ENCODE data around the gene UCP2.

The UCP2 gene

GRCh38 chr11:73969091-73969490 is 13.6 kb downstream of the UCP2 start:
- DNase-seq = no peak

GRCh38 chr11:73968356-73968966 is 14.2 kb downstream of the UCP2 start:
- no peak for DNase-seq

- no peak for DNase-seq
Observed at GRCh38 chr11:73965764-73966121, 16.9 kb downstream of the UCP2 start.

DNA sequence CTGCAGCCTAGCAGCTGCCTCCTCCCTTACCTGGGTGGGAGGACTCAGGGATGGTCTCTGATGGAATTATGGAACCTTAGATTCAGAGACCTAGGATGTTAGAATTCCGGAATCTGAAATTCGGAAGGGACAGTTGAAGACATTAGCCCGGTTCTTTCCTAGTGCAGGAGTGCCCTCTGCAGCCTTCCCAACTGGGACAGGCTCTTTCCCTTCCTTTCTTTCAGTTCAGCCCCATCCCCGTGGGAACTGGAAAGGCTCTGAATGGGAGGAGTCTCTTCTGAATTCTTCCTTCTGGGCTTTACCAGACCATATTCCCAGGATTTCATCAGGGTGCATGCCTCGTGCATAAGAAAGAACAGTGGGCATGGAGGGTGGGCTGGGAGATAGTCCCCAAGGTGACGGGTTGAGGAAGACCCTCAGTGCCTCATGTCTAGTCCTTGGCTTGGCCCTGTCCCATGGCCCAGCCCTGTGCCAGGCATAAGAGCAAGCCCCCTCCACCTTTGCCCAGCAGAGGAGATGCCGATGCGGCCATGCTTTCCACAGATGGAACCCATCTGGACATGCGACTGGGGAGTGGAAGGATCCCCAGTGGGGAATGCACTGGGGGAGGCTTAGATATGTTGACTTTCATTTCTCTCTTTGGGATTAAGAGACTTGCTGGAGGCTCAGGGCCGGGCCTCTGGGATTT is 17.4 kb downstream of the UCP2 start:
- DNase-seq = no peak

- DNase-seq = no peak
Observed at GRCh38 chr11:73963861-73964260, 18.8 kb downstream of the UCP2 start.

DNA sequence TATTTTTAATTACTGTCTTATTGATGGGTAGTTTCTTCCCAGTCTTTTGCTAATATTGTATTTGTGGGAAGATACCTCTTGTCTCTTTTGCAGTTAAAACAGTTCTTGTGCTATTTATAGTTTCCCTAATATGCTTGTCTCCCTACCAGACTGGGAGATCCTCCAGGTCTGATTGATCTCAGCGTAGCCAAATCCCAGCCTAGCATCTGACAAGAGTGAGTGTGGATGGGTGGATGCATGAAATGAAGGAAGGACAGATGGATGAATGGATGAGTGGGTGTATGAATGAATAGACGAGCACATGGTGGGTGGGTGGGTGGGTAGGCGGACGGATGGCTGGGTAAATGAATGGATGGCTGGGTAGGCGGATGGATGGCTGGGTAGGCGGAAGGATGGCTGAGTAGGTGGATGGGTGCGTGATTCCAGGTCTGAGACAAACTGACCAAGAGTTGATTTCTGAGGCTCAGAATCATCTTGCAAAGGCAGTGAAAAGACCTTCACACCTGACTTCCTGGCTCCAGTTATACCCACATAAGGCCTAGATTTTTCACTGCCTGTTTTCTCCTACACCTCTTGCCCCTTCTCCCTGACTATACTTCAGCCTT is 20.4 kb downstream of the UCP2 start:
- no peak for DNase-seq

DNA sequence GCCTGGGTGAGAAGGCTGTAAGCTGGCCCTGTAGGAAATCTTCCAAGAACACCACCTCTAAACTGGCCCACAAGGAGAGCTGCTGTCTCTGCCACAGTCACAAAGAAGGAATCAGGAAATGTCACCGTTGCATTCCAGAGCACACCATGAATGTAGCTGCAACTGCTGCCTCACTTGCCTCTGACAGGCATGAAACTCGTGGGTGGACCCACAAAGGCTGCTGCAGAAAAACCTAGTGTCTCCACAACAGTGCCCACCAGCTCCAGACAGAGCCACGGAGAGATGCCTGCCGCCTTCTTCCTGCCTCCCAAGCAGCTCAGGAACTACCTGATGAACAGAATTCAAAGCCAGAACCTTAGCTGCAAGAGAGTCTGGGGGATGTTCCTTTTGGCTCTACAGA is 21.3 kb downstream of the UCP2 start:
- DNase-seq = no peak

DNA sequence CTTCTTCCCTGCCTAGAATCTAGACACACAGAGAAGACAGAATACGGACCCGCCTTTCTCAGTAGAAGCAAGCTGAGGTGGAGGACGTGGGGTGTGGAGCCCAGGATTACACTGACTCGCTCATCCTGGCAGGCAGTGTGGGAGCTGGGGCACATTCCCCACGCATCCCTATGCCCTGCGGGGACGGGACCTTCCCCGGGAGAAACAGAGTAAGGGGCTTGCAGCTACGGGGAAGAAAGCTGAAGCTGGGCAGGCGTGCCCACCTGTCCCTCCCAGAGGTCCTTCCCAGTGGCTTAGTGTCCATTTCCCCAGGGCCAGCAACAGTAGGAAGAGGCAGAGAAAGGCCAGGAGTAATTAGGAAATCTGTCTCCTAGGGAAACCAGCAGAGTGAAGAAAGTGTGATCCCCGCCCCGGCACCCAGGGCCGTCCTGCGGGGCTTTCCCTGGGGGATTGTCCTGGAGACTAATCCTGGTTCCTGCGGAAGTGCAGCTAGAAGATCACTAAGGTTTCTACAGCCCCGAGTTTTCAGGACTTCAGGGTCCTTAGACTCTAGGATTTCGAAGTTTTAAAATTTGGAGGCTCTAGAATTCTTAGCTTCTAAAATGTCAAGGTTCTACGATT is 24.0 kb downstream of the UCP2 start:
- no peak for DNase-seq

- no peak for DNase-seq
Observed at GRCh38 chr11:73957654-73958361, 24.8 kb downstream of the UCP2 start.

GRCh38 chr11:73956876-73957653 is 25.6 kb downstream of the UCP2 start:
- DNase-seq = no peak

DNA sequence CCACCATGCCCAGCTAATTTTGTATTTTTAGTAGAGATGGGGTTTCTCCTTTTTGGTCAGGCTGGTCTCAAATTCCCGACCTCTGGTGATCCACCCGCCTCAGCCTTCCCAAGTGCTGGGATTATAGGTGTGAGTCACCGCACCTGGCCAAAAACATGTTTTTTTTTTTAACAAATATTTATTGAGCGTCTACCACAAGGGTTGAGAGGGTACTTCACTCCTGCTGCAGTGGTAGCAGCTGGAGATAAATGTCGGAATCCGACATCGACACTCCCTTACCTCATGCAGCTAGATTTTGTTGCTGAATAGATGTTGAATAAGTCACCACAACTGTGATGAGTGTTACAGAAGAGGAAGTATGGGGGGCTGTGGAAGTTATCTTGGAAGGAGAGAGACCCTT is 30.8 kb downstream of the UCP2 start:
- no peak for DNase-seq

DNA sequence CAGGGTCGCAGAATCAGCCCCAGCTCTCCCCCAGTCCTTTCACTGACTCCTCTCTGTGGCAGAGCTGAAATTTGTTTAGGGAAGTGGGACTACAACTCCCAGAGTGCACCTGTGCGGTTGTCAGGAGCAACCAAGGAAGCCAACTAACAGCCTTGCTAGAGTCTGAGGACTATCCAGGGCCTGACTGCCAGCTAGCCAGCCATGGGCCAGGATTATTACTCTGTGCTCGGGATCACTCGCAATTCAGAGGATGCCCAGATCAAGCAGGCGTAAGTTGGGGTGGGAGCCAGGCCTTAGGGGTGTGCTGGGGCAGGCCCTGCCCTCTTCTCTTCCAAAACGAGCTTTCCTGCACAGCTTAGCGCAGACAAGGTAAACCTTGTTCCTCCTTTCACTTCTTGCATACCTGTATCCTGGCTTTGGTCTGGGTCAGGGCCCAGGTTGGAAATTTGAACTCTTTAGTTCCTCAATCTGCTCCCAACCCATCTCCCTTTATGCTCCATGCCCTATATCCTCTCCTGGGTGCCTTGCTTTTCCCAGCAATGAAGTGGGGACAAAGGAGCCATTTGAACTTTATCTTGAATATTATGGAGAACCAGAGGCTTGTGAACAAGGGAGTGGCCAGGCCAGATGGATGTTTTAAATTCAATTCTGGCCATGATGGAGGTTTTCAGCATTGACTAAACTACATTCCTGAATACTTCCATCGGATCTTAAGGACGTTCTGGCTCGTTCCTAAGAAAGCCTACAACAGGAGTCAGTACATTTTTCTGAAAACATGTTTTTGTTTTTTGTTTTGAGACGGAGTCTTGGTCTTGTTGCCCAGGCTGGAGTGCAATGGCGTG is 31.6 kb downstream of the UCP2 start, which contains the start of gene DNAJB13:
DNAJB13 (plus strand) TSS at position 158 of the 842 bp plus-strand sequence; CDS start at position 202, 44 bp downstream.
- DNase-seq = peak; percentile 46 to 49

GRCh38 chr11:73949912-73950311 is 32.7 kb downstream of the UCP2 start:
- DNase-seq = no peak

GRCh38 chr11:73949246-73949645 is 33.4 kb downstream of the UCP2 start:
- DNase-seq = no peak

DNA sequence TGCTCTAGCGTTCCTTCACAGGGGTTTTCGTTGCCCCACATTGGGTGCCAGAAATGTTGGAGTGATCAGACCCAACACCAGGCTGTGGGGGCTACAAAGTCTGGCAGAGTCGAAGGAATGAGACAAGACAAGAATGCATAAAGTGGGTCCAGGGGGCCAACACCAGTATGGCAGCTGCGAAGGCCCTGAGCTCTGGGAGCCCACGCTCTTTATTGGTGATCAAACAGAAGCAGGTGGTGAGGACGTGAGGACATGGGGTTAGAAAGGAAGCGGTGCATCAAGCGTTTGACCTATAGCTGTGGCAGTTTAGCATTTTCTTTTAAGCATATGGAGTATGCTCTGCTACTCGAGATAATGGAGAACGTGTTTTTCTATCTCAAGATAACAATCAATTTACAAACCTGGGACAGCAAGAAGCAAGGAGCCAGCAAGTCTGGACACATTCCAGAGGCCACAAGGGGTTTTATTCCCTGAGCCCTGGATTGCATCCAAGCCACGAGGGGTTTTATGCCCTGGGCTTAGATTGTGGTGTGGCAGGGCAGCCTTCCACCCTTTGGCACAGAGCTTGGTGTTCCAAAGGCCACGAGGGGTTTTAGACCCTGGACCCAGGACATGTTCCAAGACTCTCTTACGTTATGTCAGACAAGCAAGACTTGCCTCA is 35.7 kb downstream of the UCP2 start:
- no peak for DNase-seq

DNA sequence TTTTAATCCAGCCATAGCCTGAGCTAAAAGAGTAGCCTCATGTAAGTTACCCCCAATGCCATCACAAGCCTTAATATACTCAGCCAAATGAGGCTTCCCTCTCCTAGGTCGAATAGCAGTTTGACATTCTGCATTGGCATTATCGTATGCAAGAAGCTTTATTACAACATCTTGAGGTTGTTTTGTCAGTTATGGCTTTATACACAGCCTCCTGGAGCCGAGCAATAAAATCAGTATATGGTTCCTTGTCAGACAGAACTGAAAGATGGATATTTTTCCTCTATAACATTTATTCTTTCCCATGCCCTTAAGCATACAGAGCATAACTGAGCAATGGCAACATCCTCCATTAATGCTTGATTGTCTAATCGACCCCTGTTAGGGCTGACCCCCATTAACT is 37.2 kb downstream of the UCP2 start:
- no peak for DNase-seq

DNA sequence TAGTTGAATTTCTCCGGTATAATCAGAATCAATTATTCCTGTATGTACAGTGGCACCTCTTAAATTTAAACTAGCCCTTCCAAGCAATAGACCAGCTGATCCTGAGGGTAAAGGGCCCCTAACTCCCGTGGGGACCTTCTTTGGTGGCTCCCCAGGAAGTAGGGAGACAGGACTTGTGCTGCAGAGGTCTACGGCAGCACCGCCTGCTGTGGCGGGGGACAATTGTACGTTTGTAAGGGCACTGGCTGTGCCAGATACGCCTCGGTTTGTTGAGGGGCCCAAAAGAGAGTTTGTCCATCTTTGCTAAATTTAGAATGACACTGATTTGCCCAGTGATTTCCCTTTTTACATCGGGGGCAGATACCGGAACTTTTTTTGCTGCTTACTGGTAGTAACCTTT is 37.7 kb downstream of the UCP2 start:
- DNase-seq = no peak

- DNase-seq = no peak
Observed at GRCh38 chr11:73944085-73944484, 38.6 kb downstream of the UCP2 start.

- no peak for DNase-seq
Observed at GRCh38 chr11:73942010-73942409, 40.6 kb downstream of the UCP2 start.

- no peak for DNase-seq
Observed at GRCh38 chr11:73940801-73941570, 41.7 kb downstream of the UCP2 start.

Measured in inflammatory macrophage (primary cell).